SK-N-DZ (cell line): ENCODE data around the gene DPH5.
"Not testable (repeated sequence)": the region's sequence is repeated elsewhere in the genome, so short reads cannot be mapped to it uniquely, and the experiment has no call there.

Experiments
- DNase-seq: peaks from one replicate; pipeline ENCODE4 v3.0.0-alpha.2; 2015; ENCODE audit warnings: low spot score

Gene DPH5

DNA sequence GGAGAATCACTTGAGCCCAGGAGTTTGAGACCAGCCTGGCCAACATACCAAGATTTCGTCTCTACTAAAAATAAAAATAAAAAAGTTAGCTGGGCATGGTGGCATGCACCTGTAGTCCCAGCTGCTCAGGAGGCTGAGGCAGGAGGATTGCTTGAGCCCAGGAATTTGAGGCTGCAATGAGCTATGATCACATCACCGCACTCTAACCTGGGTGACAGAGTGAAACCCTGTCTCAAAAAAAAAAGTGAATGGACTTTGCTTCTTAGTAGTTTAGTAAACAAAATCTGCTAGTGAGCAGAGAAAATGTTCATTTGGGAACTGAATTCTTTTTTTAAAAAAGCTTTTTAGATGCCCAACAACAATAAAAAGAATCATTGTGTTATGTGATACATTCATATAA, 6.5 kb upstream of the DPH5 start:
- not testable (repeated sequence) for DNase-seq

GRCh38 chr1:101030881-101031280, 5.3 kb upstream of the DPH5 start:
- DNase-seq, result no peak

GRCh38 chr1:101029184-101029583, 3.6 kb upstream of the DPH5 start:
- no peak for DNase-seq

- no peak for DNase-seq
Measured at GRCh38 chr1:101028466-101028865, 2.9 kb upstream of the DPH5 start.

- DNase-seq, result no peak
Measured at GRCh38 chr1:101027194-101027772, 1.7 kb upstream of the DPH5 start.

DNA sequence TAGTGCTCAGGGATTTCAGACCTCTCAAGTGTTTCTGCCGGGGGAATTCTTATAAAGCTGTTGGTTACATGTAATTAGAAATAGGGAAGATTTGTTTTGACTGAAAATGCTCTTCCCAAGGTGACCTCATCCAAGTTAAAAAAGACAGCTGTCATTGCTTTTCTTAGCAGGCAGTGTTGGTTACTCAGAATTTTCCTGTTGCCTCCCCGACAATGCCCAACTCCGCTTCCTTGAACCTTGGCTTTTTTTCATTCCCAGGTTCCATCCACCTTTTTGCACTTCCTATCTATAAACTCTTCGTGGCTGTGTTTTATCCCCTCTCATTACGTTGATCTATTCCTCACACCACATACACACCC, 825 bp upstream of the DPH5 start:
- no peak for DNase-seq

DNA sequence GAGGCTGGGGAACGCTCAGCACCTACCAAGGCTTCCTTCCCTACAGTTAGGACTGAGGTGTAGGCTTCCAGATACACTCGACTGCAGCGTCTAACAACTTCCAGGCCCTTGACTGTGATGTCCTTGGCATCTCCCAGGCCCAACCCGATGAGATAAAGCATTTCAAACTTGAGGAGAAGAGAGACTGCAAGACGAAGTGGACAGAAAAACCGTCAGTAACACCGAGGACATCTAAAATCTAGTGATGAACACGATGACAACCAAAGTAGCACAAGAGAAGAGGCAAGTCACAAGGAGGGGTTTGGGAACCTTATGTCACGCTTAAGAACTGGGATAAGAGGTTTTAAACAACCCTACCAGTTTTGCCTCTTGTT, 314 bp downstream of the DPH5 start:
- DNase-seq, result no peak

GRCh38 chr1:101022294-101022693, 3.3 kb downstream of the DPH5 start:
- DNase-seq, result no peak

GRCh38 chr1:101017448-101017847, 8.1 kb downstream of the DPH5 start:
- DNase-seq, result no peak

DNA sequence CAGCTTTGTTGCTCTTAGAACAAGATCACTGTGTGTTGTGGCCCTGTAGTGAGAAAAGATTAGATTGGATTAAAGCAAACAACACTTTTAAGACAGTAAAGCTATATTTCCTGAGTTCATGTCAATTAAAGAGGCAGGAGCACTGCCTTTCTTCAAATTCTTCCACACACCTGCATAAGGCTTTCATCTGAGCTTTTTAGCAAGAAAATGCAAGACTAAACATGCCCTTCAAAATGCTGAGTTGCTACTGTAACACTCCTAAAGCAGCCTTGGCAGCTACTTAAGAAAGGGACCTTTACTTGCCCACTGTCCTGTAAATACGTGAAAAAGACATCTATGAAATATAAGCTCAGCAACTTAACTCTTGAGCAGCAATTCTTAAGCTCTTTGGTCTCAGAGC, 11.8 kb downstream of the DPH5 start:
- DNase-seq, result no peak

- no peak for DNase-seq
Measured at GRCh38 chr1:101008229-101008834, 17.3 kb downstream of the DPH5 start.

DNA sequence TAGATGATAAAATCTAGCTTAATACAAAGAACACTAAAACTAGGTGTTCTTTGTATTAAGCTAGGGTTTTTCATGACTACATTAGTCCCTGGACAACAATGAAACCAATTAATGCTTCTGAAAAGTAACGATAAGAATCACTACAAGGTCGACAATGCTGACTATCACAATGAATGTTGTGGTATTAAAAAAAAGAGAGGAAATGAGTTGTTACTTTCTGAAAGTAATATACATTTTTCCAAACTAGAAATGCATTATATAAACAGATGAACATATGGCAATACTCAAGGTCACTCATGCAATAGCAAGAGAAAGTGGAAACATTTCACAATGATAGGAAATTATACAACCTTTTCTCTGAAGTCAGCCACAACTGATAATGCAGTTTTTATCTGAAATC, 19.0 kb downstream of the DPH5 start:
- no peak for DNase-seq

DNA sequence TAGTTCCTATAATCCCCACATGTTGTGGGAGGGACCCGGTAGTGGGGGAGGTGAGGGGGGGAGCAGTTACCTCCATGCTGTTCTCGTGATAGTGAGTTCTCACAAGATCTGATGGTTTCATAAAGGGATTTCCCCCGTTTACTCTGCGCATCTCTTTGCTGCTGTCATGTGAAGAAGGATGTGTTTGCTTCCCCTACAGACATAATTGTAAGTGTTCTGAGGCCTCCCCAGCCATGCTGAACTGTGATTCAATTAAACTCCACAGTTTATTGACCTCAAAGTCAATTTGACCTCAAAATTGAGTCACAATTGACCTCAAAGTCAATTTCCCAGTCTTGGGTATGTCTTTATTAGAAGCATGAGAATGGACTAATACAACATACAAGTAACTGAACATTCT, 19.7 kb downstream of the DPH5 start:
- DNase-seq, result peak; percentile 51

GRCh38 chr1:101005183-101005582, 20.4 kb downstream of the DPH5 start:
- no peak for DNase-seq

DNA sequence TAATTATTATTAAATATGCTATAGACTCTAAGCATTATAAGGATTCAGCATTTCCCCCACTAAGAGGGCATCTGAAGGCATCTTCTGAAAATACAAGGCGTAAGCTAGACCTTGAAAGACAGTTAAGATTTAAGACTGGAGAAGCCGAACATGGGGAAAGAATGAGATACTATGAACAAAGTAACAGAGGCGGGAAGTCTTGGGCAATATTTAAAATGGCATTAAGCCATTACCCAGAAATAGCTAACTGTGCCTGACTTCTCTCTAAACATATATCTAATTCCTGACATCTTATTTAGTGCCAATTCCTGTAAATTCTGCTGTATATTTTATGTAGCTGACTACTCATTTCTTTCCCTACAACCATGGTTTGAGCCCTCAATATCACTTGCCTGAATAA, 20.9 kb downstream of the DPH5 start:
- no peak for DNase-seq

GRCh38 chr1:101004061-101004460, 21.5 kb downstream of the DPH5 start:
- no peak for DNase-seq

DNA sequence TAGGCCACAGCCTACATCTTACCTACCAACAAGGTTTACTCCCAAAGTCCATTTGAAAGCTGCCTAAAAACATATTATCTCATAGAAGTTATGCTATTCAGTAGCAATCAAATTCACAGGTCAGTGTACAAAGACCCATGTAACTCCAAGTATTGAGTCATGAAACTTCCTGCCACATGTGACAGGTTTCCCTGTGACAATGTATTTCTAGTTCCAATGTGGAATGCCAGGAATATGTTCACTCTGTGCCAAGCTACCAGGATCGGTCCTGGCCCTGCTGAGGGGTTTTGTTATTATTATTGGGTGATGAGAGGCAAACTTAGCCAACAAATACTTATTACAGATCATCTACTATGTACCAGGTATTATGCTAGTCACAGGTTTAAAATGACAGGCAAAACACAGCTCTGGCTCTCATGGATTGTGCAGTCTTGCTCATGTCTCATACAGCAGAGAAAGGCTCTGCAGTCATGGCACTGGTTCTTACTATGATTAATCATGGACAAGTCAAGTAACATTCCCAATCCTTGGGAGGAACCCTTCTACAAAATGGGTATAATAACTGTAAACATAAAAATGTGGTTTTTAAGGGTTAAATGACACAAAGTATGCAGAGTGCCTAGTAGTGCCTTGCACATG, 22.5 kb downstream of the DPH5 start:
- DNase-seq, result no peak

DNA sequence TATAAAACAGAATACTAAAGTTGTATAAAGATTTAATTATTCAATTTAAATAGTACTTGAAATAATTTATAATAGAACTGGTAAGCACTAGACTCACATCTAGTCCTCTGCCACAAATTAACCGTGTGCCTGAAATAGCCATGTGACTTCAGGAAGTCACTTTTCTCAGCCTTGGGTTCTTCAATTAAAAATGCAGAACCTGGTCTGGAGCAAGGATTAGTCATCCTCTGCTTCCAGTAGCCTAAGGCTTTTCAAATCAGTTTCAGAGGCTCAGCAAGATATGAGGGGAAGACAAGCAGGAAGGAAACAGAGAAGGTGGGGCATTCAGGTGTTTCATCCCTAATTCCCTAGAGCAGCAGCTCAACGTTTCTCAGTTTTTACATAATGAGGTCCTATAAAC, 23.0 kb downstream of the DPH5 start:
- DNase-seq, result no peak

DNA sequence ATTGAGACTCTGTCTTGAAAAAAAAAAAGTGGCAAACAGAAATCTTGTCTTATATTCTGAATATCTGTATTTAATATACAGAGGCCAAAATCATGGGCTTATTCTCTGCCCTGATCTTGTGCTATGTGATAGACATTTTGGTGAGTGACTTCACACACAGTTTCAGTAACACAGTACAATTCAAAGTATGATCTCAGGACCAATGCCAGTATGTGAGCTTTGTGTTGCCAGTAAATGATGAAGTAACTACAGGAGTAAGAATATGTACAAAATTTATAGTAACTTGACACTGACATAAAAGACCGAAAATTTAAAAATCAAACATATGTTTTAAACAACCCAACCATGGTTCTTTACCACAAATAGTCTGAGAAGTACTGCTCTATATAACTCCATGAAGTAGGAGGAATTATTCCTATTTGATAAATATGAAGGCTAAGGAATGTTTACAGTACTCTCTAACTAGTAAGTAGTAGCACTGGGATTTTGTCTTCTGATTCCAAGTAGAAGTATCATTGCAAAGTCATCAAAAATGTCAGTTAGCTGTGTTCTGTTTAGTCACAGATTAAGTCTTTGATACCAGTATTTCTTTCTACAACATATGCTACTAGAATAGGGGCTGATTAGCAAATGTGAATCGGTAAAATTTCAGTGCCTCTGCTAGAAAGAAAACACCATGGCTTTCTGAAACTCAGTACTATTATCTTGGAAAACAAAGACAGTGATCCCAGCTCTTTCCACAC, 25.3 kb downstream of the DPH5 start:
- no peak for DNase-seq

- no peak for DNase-seq
Measured at GRCh38 chr1:100998426-100998825, 27.2 kb downstream of the DPH5 start.

- DNase-seq, result no peak
Measured at GRCh38 chr1:100995198-100995988, 30.2 kb downstream of the DPH5 start.
